Stimulated activated CD8-positive, alpha-beta memory T cell treated with anti-CD3 and anti-CD28 coated beads, Interleukin-15, amount 100 ng/mL, for 48 hours (primary cell): ENCODE results near the gene YBX1.

Experiments used
- DNase-seq, 2 donors: peaks; one replicate each; pipeline ENCODE4 v3.0.0-alpha.2; 2020; ENCODE audit warnings: low read depth in 2 of 2

The YBX1 gene

GRCh38 chr1:42681741-42682483 is at the start of gene YBX1:
TSS of gene YBX1 (plus strand) at chr1:42682418. CDS start at chr1:42682566, 148 bp downstream.
- peak; percentile 88 to 91 for DNase-seq

DNA sequence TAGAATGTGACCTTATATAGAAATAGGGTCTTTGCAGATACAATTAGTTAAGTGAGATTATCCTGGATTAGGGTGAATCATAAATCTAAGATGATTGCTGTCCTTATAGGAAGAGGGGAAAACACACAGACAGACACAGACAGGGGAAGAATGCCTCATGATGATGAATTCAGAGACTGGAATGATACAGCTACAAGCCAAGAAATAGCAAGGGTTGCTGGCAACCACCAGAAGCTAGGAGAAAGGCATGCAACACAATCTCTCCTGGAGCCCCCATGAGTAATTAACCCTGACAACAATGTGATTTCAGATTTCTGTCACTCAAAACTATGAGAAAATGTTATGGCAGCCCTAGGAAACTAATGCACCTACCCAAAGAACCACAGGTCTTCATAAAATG is 43.1 kb upstream of the YBX1 start:
- DNase-seq: no peak

DNA sequence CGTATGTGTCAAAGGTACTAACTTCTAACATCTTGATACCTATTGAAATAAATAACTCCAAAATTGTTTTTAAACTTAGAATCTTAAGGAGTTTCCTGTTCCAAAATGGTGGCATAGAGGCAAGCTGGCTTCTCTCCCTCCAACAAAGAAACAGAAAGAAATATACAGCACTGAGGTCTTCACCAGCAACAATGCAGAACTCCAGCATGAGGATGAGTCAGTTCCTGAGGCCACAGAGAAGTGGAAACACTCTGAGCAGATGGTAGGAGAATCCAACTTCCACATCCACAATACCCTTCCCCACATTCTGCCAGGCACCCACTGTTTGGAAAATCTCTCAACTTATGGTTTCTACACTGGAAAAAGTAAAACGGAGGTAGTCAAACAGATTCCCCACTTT is 36.2 kb upstream of the YBX1 start:
- DNase-seq: no peak

DNA sequence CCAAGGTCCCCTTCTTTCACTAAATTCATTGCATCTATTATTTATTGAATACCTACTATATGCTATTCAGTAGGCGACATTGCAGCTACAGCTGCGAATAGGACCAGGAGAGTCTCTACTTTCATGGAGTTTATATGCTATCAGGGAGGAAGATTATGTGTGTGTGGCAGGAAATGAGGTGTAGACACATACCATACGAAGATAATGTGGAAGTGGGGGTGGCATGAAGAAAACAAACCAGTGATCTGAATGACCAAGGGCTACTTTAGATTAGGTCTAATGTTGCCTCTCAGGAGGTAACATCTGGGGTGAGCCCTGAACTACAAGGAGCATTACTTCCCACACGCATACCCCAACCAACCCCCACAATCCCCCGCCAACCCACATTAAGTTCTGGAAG is 25.0 kb upstream of the YBX1 start:
- no peak for DNase-seq

GRCh38 chr1:42657981-42658876 is 24.0 kb upstream of the YBX1 start, which contains the start of gene PPIH:
TSS of gene PPIH (plus strand) at chr1:42658423. CDS start at chr1:42658447, 24 bp downstream.
- peak; percentile 94 for DNase-seq

- no peak for DNase-seq
Observed at GRCh38 chr1:42658877-42659337, 23.3 kb upstream of the YBX1 start.

- no peak for DNase-seq
Observed at GRCh38 chr1:42660907-42661500, 21.2 kb upstream of the YBX1 start.

- no peak for DNase-seq
Observed at GRCh38 chr1:42669936-42670335, 12.3 kb upstream of the YBX1 start.

GRCh38 chr1:42670425-42670824 is 11.8 kb upstream of the YBX1 start:
- no peak for DNase-seq

GRCh38 chr1:42674214-42674613 is 8.0 kb upstream of the YBX1 start:
- DNase-seq: no peak

GRCh38 chr1:42674682-42675081 is 7.5 kb upstream of the YBX1 start:
- no peak for DNase-seq

GRCh38 chr1:42675467-42675866 is 6.8 kb upstream of the YBX1 start:
- no peak for DNase-seq

- no peak for DNase-seq
Observed at GRCh38 chr1:42676534-42677087, 5.6 kb upstream of the YBX1 start.

DNA sequence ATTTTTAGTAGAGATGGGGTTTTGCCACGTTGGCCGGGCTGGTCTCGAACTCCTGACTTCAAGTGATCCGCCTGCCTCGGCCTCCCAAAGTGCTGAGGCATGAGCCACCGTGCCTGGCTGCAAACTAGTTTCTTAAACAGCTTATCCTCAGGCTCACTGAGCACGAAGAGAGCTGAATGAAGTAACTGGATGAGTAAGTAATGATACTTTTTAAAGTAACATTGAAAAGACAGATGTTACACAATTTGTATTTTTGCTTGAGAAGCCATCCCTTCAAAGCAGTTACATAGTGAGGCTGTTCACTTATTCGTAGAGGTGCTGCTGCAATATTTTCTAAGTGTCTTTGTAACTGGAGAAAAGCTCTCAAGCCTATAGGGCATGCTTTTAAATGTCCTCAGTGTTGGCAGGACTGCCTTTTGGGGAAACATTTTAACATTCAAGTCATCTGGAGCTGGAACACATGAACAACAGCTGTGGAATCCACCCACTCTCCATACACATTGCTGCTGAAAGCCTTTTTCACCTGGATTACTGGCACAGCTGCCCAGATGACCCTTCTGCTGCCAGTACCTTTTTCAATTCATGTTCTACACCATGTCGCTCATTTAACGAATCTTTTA is 2.7 kb upstream of the YBX1 start:
- no peak for DNase-seq

GRCh38 chr1:42680055-42680454 is 2.2 kb upstream of the YBX1 start:
- DNase-seq: no peak

DNA sequence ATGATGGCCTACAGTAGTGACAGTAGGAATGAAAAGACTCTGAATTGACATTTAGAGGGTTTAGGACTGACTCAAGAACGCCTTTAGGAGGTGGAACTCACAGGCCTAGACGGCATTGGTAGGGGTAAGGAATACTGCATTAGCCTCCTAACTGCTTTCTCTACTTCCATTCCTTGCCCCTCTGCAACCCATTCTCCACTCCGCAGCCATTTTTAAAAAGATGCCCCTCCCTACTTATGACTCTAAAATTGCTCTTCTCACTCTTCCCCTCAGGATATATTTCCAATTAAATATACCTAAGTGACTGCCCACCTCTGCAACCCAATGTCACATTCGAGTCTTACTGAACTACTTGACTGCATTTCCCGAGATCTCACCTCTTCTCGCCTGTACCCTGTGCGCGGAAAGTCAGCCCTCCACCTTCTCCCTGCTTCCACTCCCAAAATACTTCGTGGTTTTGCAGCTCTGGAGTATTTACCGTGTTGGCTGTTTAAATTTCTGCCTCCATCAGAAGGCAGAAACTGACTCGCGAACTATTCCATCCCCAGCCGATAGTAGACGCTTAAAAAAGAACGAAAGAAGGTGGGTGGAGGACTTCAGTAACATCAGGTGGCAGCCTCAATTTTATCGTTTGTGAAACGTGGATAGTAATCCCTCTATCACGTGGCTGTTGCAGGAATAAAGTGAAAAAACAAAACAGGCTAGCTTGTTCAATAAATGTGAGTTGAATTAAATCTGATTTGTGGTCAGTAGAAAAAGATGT is 1.1 kb upstream of the YBX1 start:
- DNase-seq: no peak

GRCh38 chr1:42682484-42682738 is 193 bp downstream of the YBX1 start:
- DNase-seq: peak in 1 of 2 donors; percentile 19

- DNase-seq: peak; percentile 54 to 58
Observed at GRCh38 chr1:42682739-42683531, 717 bp downstream of the YBX1 start.

DNA sequence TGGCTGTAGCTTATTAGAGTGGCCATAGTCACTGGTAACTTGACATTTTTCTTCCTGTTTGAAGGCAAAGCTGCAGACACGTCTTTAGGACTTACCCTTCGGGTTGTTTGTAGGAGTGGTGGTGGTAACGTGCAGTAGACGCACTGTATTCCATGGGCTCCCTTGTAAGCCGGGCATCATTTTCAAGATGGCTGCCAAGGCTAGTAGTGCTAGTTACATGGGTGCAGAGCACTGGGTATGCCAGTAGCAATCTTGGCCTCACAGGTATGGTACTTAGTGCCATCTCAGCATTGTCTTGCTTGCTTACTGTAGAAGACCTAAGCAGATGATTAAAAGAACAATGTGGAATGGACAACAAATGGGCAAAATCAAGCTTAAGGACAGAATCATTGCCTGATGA is 1.9 kb downstream of the YBX1 start:
- no peak for DNase-seq

GRCh38 chr1:42686418-42686817 is 4.2 kb downstream of the YBX1 start:
- no peak for DNase-seq
